GM21528 (cell line): Measurements from ENCODE around the gene SCRT2.
"Not testable (repeated sequence)": the region's sequence is repeated elsewhere in the genome, so short reads cannot be mapped to it uniquely, and the experiment has no call there.

Experiments used
- ATAC-seq: cut with Tn5 transposase; IDR thresholded peaks from one replicate; pipeline ENCODE4 v1.9.1; 2021; ENCODE audit warnings: mild to moderate bottlenecking, moderate library complexity; ENCODE audit not compliant: unreplicated experiment, low FRiP score

Gene SCRT2

DNA sequence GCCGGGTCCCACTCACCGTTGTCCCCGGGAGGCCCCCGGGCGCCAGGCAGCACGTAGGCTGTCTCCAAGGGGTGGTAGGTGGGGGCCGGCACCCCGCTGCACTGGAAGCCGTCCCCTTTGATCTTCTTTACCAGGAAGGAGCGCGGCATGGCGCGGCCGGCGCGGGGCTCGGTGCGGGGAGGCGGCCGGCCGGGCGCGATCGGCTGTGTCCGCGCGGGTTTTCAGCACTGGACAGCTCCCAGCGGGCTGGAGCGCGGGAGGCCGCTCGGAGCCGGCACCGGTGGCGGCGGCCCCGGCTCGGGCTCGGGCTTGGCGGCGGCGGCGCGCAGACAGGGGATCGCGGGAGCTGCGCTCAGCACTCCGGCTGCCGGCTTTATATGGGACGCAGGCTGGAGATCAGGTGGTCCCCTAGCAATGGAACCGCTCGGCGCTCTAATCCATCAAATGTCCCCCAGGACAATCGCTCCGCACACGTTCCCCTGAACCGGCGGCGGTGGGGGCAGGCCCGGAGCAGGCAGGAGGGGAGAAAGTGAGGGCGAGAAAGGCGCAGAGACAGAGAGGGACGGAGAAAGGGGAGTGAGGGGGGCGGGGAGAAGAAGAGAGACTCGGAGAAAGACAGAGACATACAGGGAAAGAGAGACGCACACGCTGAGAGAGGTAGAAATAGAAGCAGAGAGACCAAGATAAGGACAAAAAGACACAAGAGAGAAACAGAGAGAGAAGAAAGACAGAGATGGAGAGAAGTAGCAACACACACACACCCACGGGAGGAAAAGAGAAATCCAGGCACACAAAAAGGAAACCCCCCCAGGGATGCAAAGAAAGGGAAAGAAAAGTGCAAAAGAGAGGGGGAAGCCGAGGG, at the start of gene SCRT2:
TSS of gene SCRT2 (minus strand) at position 350 of the 862 bp plus-strand sequence. CDS start at position 149, 201 bp downstream.
- ATAC-seq, result no peak

DNA sequence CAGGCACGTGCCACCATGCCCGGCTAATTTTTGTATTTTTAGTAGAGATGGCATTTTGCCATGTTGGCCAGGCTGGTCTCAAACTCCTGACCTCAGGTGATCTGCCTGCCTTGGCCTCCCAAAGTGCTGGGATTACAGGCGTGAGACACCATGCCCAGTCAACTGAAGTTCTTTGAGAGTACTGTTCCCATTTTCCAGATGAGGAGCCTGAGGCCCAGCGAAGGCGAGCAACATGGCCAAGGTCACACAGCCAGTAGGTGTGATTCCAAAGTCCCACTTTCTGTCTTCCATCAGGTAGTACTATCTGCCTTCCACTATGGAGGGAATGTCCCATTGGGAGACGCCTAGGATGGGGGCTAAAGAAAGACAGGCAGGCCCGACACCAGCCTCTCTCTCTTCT, 49.2 kb upstream of the SCRT2 start:
- not testable (repeated sequence) for ATAC-seq

GRCh38 chr20:723756-724155, 48.2 kb upstream of the SCRT2 start:
- ATAC-seq, result no peak

- no peak for ATAC-seq
Measured at GRCh38 chr20:722822-723644, 47.4 kb upstream of the SCRT2 start.

GRCh38 chr20:721876-722275, 46.3 kb upstream of the SCRT2 start:
- ATAC-seq, result no peak

GRCh38 chr20:719816-720215, 44.2 kb upstream of the SCRT2 start:
- ATAC-seq, result no peak

GRCh38 chr20:719068-719467, 43.5 kb upstream of the SCRT2 start:
- no peak for ATAC-seq

DNA sequence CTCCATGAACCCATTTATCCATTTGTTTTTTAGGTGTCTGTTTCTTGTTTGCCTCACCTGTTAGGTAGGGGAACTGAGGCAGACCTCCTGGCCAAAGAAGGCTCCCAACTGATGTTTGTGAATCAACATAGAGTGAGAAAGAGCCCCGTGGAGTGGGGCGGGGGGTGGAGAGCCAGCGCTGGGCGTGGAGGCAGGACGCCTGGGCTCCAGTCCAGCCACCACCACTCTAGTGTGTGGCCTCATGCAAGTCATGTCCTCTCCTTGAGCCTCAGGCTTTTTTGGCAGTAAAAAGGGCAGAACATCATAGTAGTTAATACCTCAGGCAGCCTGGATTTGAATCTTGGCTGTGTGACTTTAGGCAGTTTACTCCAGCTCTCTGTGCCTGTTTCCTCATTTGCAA, 42.2 kb upstream of the SCRT2 start:
- ATAC-seq, result no peak

DNA sequence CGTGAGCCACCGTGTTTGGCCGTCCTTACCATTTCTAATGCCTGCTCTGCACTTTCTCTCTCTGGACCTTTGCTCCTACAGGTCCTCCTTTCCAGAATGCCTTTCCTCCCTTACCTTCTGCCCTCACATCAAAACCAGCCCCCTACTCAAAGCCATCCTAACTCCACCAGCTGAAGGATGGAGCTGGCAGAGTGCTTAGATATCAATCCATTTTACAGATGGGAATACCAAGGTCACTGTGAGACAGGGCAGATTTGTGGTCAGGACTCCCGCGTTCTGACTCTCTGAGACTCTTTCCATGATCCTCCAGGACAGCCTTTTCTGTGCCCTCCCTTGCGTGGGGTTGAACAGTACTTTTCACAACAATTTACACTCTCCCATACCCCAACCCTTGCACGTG, 41.7 kb upstream of the SCRT2 start:
- ATAC-seq, result no peak

- ATAC-seq, result no peak
Measured at GRCh38 chr20:714453-714852, 38.9 kb upstream of the SCRT2 start.

GRCh38 chr20:711576-711975, 36.0 kb upstream of the SCRT2 start:
- ATAC-seq, result no peak

GRCh38 chr20:710780-711450, 35.3 kb upstream of the SCRT2 start:
- no peak for ATAC-seq

- no peak for ATAC-seq
Measured at GRCh38 chr20:709991-710779, 34.6 kb upstream of the SCRT2 start.

DNA sequence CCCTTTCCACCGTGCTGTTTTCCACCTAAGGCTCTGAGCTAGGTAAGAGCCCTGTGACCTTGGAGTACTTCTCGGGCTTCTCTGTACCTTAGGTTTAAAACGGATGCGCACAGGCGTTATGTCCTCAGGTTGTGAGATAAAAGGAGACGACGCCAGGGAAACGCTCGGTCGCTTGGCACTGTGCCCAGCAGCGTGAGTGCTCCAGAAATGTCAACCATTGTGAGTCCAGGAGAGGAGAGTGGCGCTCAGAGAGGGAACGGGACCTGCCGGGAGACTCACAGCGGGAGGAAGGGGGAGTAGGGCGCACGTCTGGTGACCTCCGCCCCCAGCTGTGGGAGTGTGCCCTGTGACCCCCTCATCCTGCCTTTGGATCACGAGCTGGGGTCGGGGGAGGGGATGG, 33.8 kb upstream of the SCRT2 start:
- no peak for ATAC-seq

DNA sequence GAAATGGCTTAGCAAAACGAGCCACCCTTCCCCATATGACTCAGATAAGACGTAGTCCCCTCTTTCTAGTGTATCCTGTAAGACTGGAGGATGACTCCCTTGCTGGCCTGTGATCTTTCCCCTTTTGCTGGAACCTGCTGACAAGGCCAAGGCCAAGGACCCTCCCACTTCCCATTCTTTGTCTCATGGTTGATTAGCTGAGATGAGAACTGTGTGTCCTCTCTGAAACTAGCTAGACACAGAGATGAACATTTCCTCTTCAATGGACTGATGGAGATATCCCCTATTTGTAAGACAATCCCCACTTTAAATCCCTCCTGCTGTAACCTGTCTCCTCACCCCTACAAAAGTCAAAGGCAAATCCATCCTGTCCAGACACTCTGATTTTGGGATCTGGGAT, 33.4 kb upstream of the SCRT2 start:
- ATAC-seq, result no peak

DNA sequence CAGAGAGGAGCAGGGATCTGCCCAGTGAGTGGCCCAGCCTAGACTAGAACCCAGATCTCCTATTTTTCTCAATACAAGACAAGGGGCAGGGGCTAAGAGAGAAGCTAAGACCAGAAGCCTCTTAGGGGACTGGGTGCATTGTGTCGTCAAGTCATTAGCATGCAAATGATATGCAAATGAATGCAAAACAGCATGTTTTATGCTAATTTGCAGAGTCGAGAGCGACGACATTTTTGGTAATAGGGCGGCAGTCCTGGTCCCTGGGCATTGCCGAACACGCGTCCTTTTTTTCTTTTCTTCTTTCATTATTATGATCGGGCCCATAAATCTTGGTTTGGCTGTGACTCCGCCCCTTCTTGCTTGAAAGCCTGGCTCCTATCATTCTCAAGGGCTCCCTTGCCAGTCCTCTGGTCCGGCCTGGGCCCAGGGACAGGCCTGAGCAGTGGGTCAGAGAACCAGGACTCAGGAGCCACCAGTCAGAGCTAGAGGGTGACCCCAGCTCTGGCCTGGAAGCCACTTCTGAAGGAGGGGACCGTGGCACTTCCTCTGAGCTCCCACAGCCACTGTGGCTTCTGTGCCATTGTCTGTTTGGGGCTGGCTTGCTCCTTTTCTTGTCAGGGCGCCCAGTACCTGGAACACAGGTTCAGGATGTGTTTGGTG, 32.0 kb upstream of the SCRT2 start:
- no peak for ATAC-seq

- ATAC-seq, result no peak
Measured at GRCh38 chr20:706366-706885, 30.8 kb upstream of the SCRT2 start.

DNA sequence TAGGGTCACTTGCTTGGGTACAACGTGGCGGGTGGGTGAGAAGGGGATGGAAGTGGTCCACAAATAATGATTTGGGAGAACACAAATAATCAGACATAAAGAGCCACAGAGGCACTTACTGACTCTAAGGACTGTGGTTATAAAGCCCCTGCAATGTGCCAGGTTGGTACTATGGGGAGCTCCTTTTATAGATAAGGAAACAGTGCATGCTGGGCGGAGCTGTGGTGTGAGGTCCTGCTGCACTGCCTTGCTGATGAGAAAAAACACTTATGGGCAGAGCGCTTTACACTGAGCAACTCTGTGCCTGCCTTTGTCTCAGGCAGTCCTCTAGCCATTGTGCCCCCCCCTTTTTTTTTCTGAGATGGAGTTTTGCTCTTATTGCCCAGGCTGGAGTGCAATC, 29.1 kb upstream of the SCRT2 start:
- ATAC-seq, result no peak

DNA sequence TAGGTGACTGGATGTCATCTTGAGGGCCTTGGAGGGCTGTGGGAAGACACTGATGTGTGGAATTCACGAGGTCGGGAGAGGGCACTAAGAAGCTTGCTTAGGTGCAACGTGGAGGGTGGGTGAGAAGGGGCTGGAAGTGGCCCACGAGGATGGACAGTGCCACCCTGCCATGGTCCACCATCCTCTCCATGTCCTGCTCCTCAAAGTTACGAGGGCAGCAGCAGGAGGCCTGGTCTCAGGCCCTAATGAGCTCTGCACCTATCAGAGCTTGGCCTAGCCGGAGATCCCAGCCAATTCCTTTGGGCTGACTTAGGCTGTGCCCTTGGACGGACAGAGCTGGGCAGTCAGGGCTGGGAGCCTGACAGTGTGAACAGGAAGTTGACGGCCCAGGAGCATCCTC, 27.8 kb upstream of the SCRT2 start:
- no peak for ATAC-seq

- ATAC-seq, result no peak
Measured at GRCh38 chr20:703006-703405, 27.4 kb upstream of the SCRT2 start.
